ENCODE measurements around the gene SGCA.

The SGCA gene

GRCh38 chr17:50221266-50221863, 55.6 kb downstream of the SGCA start:
- Histone ChIP-seq H3K4me2 (no peak overlapping the region), H3K4me3 (IDR thresholded peaks at IDR 0.05; ENCODE audit: insufficient read depth, low read depth, low read length) (no peak overlapping the region), H2AFZ (ENCODE audit: low read depth) (no peak overlapping the region), H3K4me1 (ENCODE audit: low read depth, poor library complexity, severe bottlenecking) (no peaks in the 10 kb centered on the region), H4K20me1 (ENCODE audit: insufficient read depth) (no peaks in the 10 kb centered on the region), H3K79me2 (ENCODE audit: insufficient read depth, low read depth) (no peaks in the 10 kb centered on the region), H3K36me3 (ENCODE audit: insufficient read depth) (no peaks in the 10 kb centered on the region), H3K27ac (no peak overlapping the region), H3K27me3 (ENCODE audit: insufficient read depth, low read depth) (no peaks in the 10 kb centered on the region; the same call in 1 of the 2 replicates), H3K9ac (no peak overlapping the region)
- TF ChIP-seq CTCF (conservative IDR thresholded peaks at IDR 0.05; ENCODE audit: low read depth, low read length): no peak

GRCh38 chr17:50221864-50222545, 56.2 kb downstream of the SGCA start:
- no peak overlapping the region for H3K27ac ChIP-seq
- H4K20me1 ChIP-seq (ENCODE audit: insufficient read depth): no peaks in the 10 kb centered on the region
- H3K79me2 ChIP-seq (ENCODE audit: insufficient read depth, low read depth): no peaks in the 10 kb centered on the region
- no peaks in the 10 kb centered on the region for H3K36me3 ChIP-seq (ENCODE audit: insufficient read depth)
- TF ChIP-seq CTCF (conservative IDR thresholded peaks at IDR 0.05; ENCODE audit: low read depth, low read length): no peak
- H3K9ac ChIP-seq: no peak overlapping the region
- H3K4me3 ChIP-seq (IDR thresholded peaks at IDR 0.05; ENCODE audit: insufficient read depth, low read depth, low read length): no peak overlapping the region
- no peaks in the 10 kb centered on the region; the same call in 1 of the 2 replicates for H3K27me3 ChIP-seq (ENCODE audit: insufficient read depth, low read depth)
- no peak overlapping the region for H3K4me2 ChIP-seq
- no peaks in the 10 kb centered on the region for H3K4me1 ChIP-seq (ENCODE audit: low read depth, poor library complexity, severe bottlenecking)
- no peak overlapping the region for H2AFZ ChIP-seq (ENCODE audit: low read depth)

- no peak overlapping the region for H3K27ac ChIP-seq
- no peaks in the 10 kb centered on the region; the same call in 1 of the 2 replicates for H3K27me3 ChIP-seq (ENCODE audit: insufficient read depth, low read depth)
- H4K20me1 ChIP-seq (ENCODE audit: insufficient read depth): no peaks in the 10 kb centered on the region
- H2AFZ ChIP-seq (ENCODE audit: low read depth): no peak overlapping the region
- H3K9ac ChIP-seq: no peak overlapping the region
- no peak overlapping the region for H3K4me3 ChIP-seq (IDR thresholded peaks at IDR 0.05; ENCODE audit: insufficient read depth, low read depth, low read length)
- no peak for TF ChIP-seq CTCF (conservative IDR thresholded peaks at IDR 0.05; ENCODE audit: low read depth, low read length)
- H3K79me2 ChIP-seq (ENCODE audit: insufficient read depth, low read depth): no peaks in the 10 kb centered on the region
- H3K4me2 ChIP-seq: no peak overlapping the region
- no peaks in the 10 kb centered on the region for H3K4me1 ChIP-seq (ENCODE audit: low read depth, poor library complexity, severe bottlenecking)
- H3K36me3 ChIP-seq (ENCODE audit: insufficient read depth): no peaks in the 10 kb centered on the region
Observed at GRCh38 chr17:50222922-50223321, 57.1 kb downstream of the SGCA start.

All from KMS-11 (cell line).